Central memory CD8-positive, alpha-beta T cell (primary cell): ENCODE data around the gene ZBTB8OS.
"Not testable (repeated sequence)": the region's sequence is repeated elsewhere in the genome, so short reads cannot be mapped to it uniquely, and the experiment has no call there.

Experiments used
- ATAC-seq: fragments of 150-1000 bp; cut with Tn5 transposase; replicated peaks from 2 replicates; pipeline ENCODE4 v1.10.0; 2022; ENCODE audit warnings: mild to moderate bottlenecking, moderate FRiP score, moderate number of reproducible peaks; ENCODE audit not compliant: poor library complexity, severe bottlenecking; ENCODE audit errors: extremely low read depth
- DNase-seq, 2 donors: peaks; one replicate each; pipeline ENCODE4 v3.0.0; 2021; ENCODE audit warnings: low spot score in 2 of 2
- H3K27ac Mint-ChIP-seq: one replicate; pipeline ENCODE4 v1.8.0; 2022; ENCODE audit warnings: low read depth, mild to moderate bottlenecking, moderate library complexity, mixed read lengths
- H3K27me3 Mint-ChIP-seq: one replicate; pipeline ENCODE4 v1.8.0; 2022; ENCODE audit warnings: mixed read lengths
- H3K36me3 Mint-ChIP-seq: one replicate; pipeline ENCODE4 v1.8.0; 2022; ENCODE audit warnings: mild to moderate bottlenecking, moderate library complexity, mixed read lengths; ENCODE audit not compliant: insufficient read depth
- H3K4me1 Mint-ChIP-seq: one replicate; pipeline ENCODE4 v1.8.0; 2022; ENCODE audit warnings: mixed read lengths
- H3K4me3 Mint-ChIP-seq: one replicate; pipeline ENCODE4 v1.8.0; 2022; ENCODE audit warnings: mild to moderate bottlenecking, moderate library complexity, mixed read lengths
- H3K9me3 Mint-ChIP-seq: one replicate; pipeline ENCODE4 v1.8.0; 2022; ENCODE audit warnings: mixed read lengths

Gene ZBTB8OS

GRCh38 chr1:32650248-32650751, at the start of gene ZBTB8OS:
Gene ZBTB8OS, minus strand, starts transcription at chr1:32650550. Its CDS starts 21 bp downstream, at chr1:32650529.
- ATAC-seq (peak; percentile 84), DNase-seq (peak; percentile 75 to 85)
- Mint-ChIP-seq H3K4me3 (peak within 1 kb of the TSS; percentile 80), H3K4me1 (peaks cover 40% of the 10 kb centered on the region), H3K9me3 (no peaks in the 10 kb centered on the region), H3K27ac (peak within 1 kb of the TSS; percentile 98), H3K36me3 (peaks cover 55% of the 10 kb centered on the region), H3K27me3 (no peaks in the 10 kb centered on the region)

- H3K4me3 Mint-ChIP-seq, H3K4me1 Mint-ChIP-seq, H3K9me3 Mint-ChIP-seq, DNase-seq, H3K36me3 Mint-ChIP-seq, H3K27me3 Mint-ChIP-seq, H3K27ac Mint-ChIP-seq, ATAC-seq: not testable (repeated sequence)
Observed at GRCh38 chr1:32696996-32697395, 46.6 kb upstream of the ZBTB8OS start.

GRCh38 chr1:32696041-32696440, 45.7 kb upstream of the ZBTB8OS start:
- H3K27ac Mint-ChIP-seq: peak overlapping the region; percentile 29
- DNase-seq: no peak

GRCh38 chr1:32695098-32695904, 45.0 kb upstream of the ZBTB8OS start:
- no peaks in the 10 kb centered on the region for H3K9me3 Mint-ChIP-seq
- H3K27ac Mint-ChIP-seq: peak overlapping the region; percentile 29
- DNase-seq (no peak), ATAC-seq (no peak)
- peaks cover 6% of the 10 kb centered on the region for H3K27me3 Mint-ChIP-seq
- H3K36me3 Mint-ChIP-seq: no peaks in the 10 kb centered on the region
- H3K4me1 Mint-ChIP-seq: peaks cover 6% of the 10 kb centered on the region
- no peak overlapping the region for H3K4me3 Mint-ChIP-seq

More at GRCh38 chr1:32696041-32696440, 45.7 kb upstream of the ZBTB8OS start:
- Mint-ChIP-seq H3K4me1 (peaks cover 6% of the 10 kb centered on the region), H3K9me3 (no peaks in the 10 kb centered on the region), H3K4me3 (no peak overlapping the region), H3K27me3 (peaks cover 8% of the 10 kb centered on the region), H3K36me3 (no peaks in the 10 kb centered on the region)
- no peak for ATAC-seq

GRCh38 chr1:32693455-32694174, 43.3 kb upstream of the ZBTB8OS start:
- H3K4me1 Mint-ChIP-seq: peaks cover 6% of the 10 kb centered on the region
- H3K36me3 Mint-ChIP-seq: no peaks in the 10 kb centered on the region

GRCh38 chr1:32686387-32686786, 36.0 kb upstream of the ZBTB8OS start:
- Mint-ChIP-seq H3K27me3 (no peaks in the 10 kb centered on the region), H3K4me1 (no peaks in the 10 kb centered on the region), H3K9me3 (no peaks in the 10 kb centered on the region), H3K36me3 (peaks cover 36% of the 10 kb centered on the region), H3K27ac (no peak overlapping the region), H3K4me3 (no peak overlapping the region)
- DNase-seq (no peak), ATAC-seq (no peak)

More at GRCh38 chr1:32693455-32694174, 43.3 kb upstream of the ZBTB8OS start:
- H3K9me3 Mint-ChIP-seq: no peaks in the 10 kb centered on the region
- peak overlapping the region; percentile 32 for H3K27ac Mint-ChIP-seq
- ATAC-seq (no peak), DNase-seq (no peak)
- no peak overlapping the region for H3K4me3 Mint-ChIP-seq
- H3K27me3 Mint-ChIP-seq: no peaks in the 10 kb centered on the region

- H3K36me3 Mint-ChIP-seq: peaks cover 45% of the 10 kb centered on the region
- H3K4me3 Mint-ChIP-seq: no peak overlapping the region
- H3K4me1 Mint-ChIP-seq: no peaks in the 10 kb centered on the region
- no peak overlapping the region for H3K27ac Mint-ChIP-seq
- H3K9me3 Mint-ChIP-seq: no peaks in the 10 kb centered on the region
- H3K27me3 Mint-ChIP-seq: no peaks in the 10 kb centered on the region
- DNase-seq (no peak), ATAC-seq (no peak)
Observed at GRCh38 chr1:32685498-32685897, 35.1 kb upstream of the ZBTB8OS start.

GRCh38 chr1:32684167-32684811, 33.9 kb upstream of the ZBTB8OS start:
- no peaks in the 10 kb centered on the region for H3K4me1 Mint-ChIP-seq
- H3K27ac Mint-ChIP-seq: no peak overlapping the region
- H3K9me3 Mint-ChIP-seq: no peaks in the 10 kb centered on the region
- H3K36me3 Mint-ChIP-seq: peaks cover 56% of the 10 kb centered on the region
- no peak for DNase-seq
- no peaks in the 10 kb centered on the region for H3K27me3 Mint-ChIP-seq
- no peak overlapping the region for H3K4me3 Mint-ChIP-seq
- no peak for ATAC-seq

GRCh38 chr1:32683397-32683796, 33.0 kb upstream of the ZBTB8OS start:
- ATAC-seq: no peak
- H3K27ac Mint-ChIP-seq: no peak overlapping the region

GRCh38 chr1:32681999-32682398, 31.6 kb upstream of the ZBTB8OS start:
- Mint-ChIP-seq H3K9me3 (no peaks in the 10 kb centered on the region), H3K4me3 (no peak overlapping the region), H3K4me1 (no peaks in the 10 kb centered on the region), H3K27me3 (no peaks in the 10 kb centered on the region), H3K36me3 (peaks cover 69% of the 10 kb centered on the region), H3K27ac (no peak overlapping the region)
- ATAC-seq (no peak), DNase-seq (no peak)

More at GRCh38 chr1:32683397-32683796, 33.0 kb upstream of the ZBTB8OS start:
- no peak overlapping the region for H3K4me3 Mint-ChIP-seq
- peaks cover 61% of the 10 kb centered on the region for H3K36me3 Mint-ChIP-seq
- no peaks in the 10 kb centered on the region for H3K4me1 Mint-ChIP-seq
- no peaks in the 10 kb centered on the region for H3K9me3 Mint-ChIP-seq
- no peaks in the 10 kb centered on the region for H3K27me3 Mint-ChIP-seq
- no peak for DNase-seq

- ATAC-seq: no peak
Observed at GRCh38 chr1:32681509-32681908, 31.2 kb upstream of the ZBTB8OS start.

GRCh38 chr1:32680642-32681041, 30.3 kb upstream of the ZBTB8OS start:
- H3K27me3 Mint-ChIP-seq: no peaks in the 10 kb centered on the region
- DNase-seq: no peak
- no peaks in the 10 kb centered on the region for H3K9me3 Mint-ChIP-seq
- H3K4me1 Mint-ChIP-seq: no peaks in the 10 kb centered on the region
- no peak overlapping the region for H3K27ac Mint-ChIP-seq
- no peak overlapping the region for H3K4me3 Mint-ChIP-seq
- peaks cover 75% of the 10 kb centered on the region for H3K36me3 Mint-ChIP-seq
- ATAC-seq: no peak

More at GRCh38 chr1:32681509-32681908, 31.2 kb upstream of the ZBTB8OS start:
- H3K27me3 Mint-ChIP-seq: no peaks in the 10 kb centered on the region
- H3K4me3 Mint-ChIP-seq: no peak overlapping the region
- no peaks in the 10 kb centered on the region for H3K4me1 Mint-ChIP-seq
- no peak overlapping the region for H3K27ac Mint-ChIP-seq
- no peaks in the 10 kb centered on the region for H3K9me3 Mint-ChIP-seq
- no peak for DNase-seq
- H3K36me3 Mint-ChIP-seq: peaks cover 73% of the 10 kb centered on the region
